ENCODE measurements around the gene MAP3K5.
"Not testable (repeated sequence)": the region's sequence is repeated elsewhere in the genome, so short reads cannot be mapped to it uniquely, and the experiment has no call there.

Gene MAP3K5

DNA sequence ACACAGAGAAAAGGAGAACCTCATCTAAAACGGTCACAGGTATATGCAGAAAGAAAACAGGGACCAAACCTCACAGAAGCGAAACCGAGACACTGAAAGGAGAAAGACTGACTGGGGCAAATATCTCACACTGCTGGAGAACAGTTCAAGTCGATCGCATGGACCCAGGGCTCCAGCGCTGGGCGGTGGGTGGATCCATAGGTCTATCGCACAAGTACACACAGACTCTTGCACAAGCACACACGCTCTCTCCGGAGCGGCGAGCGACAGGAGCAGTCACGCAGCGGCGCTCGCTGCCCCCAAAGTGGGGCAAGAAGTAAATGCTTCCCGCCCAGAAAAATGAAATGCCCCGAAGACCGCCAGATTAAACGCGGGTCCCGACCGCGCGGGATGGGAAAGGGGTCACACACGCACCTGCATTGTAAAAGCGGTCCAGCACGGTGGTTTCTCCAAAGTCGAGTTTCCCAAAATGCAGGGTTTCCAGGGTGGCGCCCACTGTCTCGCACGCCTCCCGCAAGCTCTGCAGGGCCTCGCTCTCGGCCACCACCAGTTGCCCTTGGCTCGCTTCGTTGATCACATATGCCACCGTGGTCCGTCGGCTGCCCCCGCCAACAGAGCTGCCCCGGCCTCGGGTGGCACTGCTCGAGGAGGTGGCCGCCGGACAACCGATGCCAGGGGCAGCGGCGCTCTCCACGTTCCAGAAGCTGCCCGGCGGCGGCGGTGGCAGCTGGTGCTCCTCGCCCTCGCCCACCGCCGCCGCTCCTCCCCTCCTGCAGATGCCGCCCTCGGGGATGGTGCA is 782 bp downstream of the MAP3K5 start:
- peak in 1 of 2 donors; percentile 27 for DNase-seq (ENCODE audit: extremely low read depth in 1 of 2, low read depth in 1 of 2)

GRCh38 chr6:136790411-136791295 is 1.6 kb downstream of the MAP3K5 start:
- no peak for DNase-seq (ENCODE audit: extremely low read depth in 1 of 2, low read depth in 1 of 2)

DNA sequence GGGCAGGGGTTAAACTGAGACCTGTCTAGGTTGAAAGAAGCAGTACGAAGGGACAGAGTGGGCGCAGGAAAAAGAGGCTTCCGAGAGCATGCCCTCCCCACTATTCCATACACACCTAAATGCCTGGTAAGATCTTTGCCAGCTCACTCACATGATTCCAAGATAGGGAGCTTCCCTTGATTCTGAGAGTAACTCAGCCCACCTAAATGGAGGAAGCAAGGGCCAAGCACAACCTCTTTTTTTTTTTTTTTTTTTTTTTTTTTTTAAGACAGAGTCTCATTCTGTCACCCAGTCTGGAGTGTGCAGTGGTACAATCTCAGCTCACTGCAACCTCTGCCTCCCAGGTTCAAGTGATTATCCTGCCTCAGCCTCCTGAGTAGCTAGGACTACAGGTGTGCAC is 2.8 kb downstream of the MAP3K5 start:
- DNase-seq (ENCODE audit: extremely low read depth in 1 of 2, low read depth in 1 of 2) = not testable (repeated sequence)

GRCh38 chr6:136788069-136788902 is 4.0 kb downstream of the MAP3K5 start:
- no peak for DNase-seq (ENCODE audit: extremely low read depth in 1 of 2, low read depth in 1 of 2)

- no peak for DNase-seq (ENCODE audit: extremely low read depth in 1 of 2, low read depth in 1 of 2)
These were observed 4.6 kb downstream of the MAP3K5 start for GRCh38 chr6:136787726-136788068.

DNA sequence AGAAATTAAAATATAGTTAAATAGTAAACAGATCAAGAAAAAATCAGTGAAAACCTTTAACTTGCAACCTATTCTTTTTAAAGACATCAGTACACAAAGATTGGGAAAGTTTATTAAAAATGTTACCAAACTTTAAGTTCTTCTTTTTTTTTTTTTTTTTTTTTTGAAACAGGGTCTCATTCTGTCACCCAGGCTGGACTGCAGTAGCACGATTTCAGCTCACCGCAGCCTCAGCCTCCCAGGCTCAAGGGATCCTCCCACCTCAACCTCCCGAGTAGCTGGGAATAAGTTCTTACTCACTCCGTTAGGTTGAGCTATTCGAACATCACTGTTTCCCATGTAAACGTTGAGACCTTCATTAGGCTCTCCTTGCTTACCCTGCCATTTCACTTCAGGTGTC is 5.6 kb downstream of the MAP3K5 start:
- DNase-seq (ENCODE audit: extremely low read depth in 1 of 2, low read depth in 1 of 2) = no peak

DNA sequence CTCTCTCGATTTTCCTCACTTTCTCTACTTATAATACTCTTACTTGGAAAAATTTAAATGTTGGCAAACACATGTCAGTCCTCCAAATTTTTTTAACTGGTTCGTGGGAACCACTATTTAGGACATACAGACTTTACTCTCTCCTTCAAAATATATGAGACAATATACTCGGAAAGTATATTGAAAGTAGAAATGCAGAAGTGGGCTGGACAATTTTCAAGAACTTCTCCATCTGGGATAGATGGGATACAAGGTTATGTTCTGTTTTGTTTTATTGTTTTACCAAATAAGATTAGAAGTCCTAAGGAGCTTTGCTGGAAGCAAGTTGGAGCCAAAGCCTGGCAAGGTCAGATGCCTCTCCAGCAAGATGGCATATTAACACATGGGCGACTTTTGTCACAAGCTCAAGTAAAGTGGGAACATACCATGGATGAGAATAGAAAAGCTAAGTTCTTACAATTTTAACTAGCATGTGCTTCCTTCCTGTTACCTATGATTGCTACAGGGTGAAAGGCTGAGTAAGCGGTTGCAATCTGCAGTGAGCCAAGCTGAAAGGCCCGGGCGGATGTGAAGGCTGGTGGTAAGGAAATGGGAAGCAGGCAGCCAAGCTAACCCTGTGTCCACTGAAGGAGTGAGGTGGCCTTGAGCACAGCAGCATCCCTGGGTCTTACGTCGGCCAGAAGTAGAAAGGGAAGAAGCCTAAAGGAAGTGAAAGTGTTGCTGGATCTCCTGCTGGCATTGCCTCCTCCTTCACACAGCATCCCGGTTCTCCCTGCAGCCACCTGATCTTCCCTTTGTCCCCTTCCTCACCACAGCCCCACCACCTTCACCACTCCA is 7.1 kb downstream of the MAP3K5 start:
- no peak for DNase-seq (ENCODE audit: extremely low read depth in 1 of 2, low read depth in 1 of 2)

DNA sequence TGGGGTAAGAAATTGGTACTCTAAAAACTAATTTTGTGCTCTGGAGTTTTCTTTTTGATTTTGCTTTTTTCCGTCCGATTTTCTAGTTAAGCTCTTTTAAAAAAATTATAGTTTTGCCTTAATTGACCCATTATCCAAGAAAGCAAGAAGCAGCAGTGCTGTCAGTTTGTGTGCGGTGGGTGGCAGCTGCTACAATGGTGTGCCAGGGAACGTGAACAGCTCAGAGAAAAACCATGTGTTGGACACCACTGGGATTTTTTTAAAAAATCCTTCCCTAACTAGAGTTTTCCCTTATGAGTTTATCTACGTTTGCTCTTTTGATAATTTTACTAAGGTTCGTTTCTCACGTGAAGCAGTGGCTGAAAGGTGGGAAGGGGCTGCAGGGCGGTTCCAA is 8.0 kb downstream of the MAP3K5 start:
- no peak for DNase-seq (ENCODE audit: extremely low read depth in 1 of 2, low read depth in 1 of 2)

DNA sequence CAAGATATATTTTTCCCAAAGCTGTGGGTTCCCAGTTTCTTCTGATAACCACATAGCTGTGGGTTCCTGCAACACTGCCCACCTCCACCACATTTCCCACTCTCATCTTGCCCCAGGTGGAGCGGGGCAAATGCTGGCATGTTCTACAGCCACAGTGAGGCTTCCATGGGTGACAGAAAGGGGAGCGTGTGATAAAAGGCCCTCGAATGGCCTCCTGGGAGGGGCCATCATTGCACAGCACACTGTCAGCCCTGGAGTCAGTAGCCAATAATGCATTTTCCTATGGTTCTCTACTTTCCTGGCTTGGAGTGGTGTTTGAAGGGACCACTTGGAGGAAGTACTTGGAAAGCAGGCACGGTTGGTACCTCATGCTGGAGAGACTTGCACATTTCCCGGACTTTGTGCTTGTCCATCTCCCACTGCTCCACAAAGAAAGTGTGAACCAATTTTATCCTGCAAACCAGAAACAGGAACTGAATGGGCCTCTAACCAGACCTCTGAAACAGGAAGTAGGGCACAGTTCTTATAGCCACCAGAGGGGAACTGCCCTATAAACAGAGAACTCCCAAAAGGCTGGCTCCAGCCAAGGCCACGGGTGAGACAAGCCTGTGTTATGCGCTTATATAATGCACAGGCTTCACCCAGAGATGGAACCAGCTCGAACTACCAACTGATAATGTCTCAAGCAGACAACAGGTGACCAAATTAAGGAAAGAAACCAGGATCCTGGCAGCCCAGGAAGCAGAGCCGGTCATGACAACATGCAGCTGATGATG is 8.6 kb downstream of the MAP3K5 start:
- no peak for DNase-seq (ENCODE audit: extremely low read depth in 1 of 2, low read depth in 1 of 2)

- no peak for DNase-seq (ENCODE audit: extremely low read depth in 1 of 2, low read depth in 1 of 2)
These were observed 9.3 kb downstream of the MAP3K5 start for GRCh38 chr6:136783021-136783420.

DNA sequence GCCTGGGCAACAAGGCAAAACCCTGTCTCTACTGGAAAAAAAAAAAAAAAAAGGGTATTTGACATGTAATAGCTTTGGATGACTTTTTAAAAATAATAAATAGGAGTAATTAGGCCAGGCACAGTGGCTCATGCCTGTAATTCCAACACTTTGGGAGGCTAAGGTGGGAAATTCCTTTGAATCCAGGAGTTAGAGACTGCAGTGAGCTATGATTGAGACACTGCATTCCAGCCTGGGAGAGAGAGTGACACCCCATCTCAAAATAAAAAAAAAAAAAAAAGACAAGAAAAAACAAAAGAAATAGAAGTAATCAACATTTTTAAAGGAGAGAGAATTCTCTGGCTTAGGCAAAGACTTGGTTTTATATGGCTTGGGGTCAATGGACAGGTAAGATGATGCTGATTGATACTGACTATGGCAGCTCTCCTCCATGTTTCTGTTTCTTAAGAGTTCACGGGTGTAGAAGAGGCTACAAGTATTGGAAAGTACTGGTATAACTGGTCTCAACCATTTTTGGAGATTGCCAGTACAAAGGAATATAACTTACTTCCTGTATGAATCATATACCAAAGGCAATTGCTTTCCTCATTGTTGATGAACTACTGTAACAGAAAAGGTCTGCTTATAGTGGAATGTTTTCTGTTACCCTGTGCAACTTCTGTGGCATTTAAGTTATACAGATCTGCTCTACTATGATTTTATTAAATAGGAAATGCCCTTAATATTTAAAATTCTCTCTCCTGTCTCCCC is 10.1 kb downstream of the MAP3K5 start:
- no peak for DNase-seq (ENCODE audit: extremely low read depth in 1 of 2, low read depth in 1 of 2)

DNA sequence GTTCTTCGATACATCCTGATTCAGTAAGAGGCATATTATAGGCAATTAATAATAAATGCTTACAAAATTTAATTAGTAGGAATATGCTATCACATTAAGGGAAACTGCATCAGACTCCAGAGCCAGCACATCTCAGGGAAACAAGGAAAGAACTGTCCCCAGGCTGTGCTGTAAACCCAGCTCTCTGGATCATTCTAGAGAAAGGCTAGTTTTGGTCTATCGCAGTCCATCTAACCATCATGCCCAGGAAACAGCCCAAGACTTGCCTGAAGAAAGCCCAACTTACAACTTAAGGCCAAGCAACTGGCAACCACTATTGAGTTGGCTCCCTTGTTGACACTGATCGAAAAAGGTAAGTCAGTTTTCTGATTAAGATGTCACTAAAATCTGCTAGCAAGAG is 11.3 kb downstream of the MAP3K5 start:
- no peak for DNase-seq (ENCODE audit: extremely low read depth in 1 of 2, low read depth in 1 of 2)

- no peak for DNase-seq (ENCODE audit: extremely low read depth in 1 of 2, low read depth in 1 of 2)
These were observed 12.6 kb downstream of the MAP3K5 start for GRCh38 chr6:136779682-136780081.

DNA sequence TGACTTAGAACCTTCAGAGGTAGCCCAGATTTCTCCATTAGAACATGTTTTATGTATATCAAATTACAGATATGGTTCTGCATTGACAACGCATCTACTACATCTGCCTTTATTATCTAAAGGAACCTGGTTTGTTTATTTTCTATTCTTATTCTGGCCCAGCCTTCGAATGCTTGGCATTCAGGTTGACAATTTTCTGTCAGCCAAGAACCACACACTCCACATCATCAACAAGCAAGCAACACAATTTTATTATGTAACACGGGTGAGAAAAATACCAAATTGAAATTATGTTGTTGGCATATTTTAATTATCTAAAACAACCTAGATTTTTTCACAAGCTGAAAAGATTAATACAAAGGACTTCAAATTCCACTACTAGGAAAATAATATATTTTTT is 14.6 kb downstream of the MAP3K5 start:
- no peak for DNase-seq (ENCODE audit: extremely low read depth in 1 of 2, low read depth in 1 of 2)

GRCh38 chr6:136775548-136775947 is 16.7 kb downstream of the MAP3K5 start:
- no peak for DNase-seq (ENCODE audit: extremely low read depth in 1 of 2, low read depth in 1 of 2)

GRCh38 chr6:136775081-136775480 is 17.2 kb downstream of the MAP3K5 start:
- no peak for DNase-seq (ENCODE audit: extremely low read depth in 1 of 2, low read depth in 1 of 2)

DNA sequence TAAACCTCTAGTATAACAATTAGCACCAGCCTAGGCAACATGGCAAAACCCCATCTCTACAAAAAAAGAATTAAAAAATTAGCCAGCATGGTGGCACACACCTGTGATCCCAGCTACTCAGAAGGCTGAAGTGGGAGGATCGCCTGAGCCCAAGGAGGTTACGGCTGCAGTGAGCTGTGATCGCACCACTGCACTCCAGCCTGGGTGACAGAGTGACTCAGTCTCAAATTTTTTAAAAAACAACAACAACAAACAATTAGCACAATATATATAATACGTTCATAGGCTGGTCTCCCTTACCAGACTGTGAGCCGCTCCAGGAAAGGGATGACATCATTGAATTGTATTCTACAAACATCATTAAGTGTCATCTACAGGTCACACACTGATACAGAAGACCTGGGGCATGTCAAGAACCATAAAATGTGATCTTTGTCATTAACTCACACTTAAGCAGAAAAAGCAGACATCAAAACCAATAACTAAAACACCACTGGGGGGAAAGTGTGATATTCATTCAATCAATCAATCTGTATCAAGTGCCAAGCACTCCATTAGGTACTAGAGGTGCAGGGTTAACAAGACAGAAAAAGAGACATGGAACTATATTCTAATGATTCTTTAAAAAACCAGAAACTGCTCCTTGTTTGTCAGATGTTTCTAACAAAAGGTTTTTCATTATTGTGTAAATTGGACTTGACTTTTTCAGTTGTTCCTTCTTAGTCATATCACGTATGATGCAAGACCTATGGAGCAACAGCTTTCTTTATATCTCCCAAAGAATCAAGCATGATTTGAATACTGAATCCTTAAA is 17.8 kb downstream of the MAP3K5 start:
- no peak for DNase-seq (ENCODE audit: extremely low read depth in 1 of 2, low read depth in 1 of 2)

- no peak for DNase-seq (ENCODE audit: extremely low read depth in 1 of 2, low read depth in 1 of 2)
These were observed 18.8 kb downstream of the MAP3K5 start for GRCh38 chr6:136773473-136773796.

Measured in activated CD8-positive, alpha-beta memory T cell treated with anti-CD3 and anti-CD28 coated beads for 1 hour (primary cell).